NCI-H345 treated with DMSO at 0.1 percent for 48 hours (cell line): ENCODE measurements around the gene NDUFAF8.
A peak's percentile ranks its signal among the peaks of the same experiment; 100 is the strongest.

Experiments
- DNase-seq: peaks from one replicate; lab custom pipeline; 2025; ENCODE audit not compliant: unreplicated experiment; lab: John Stamatoyannopoulos, UW

The NDUFAF8 gene, protein sequence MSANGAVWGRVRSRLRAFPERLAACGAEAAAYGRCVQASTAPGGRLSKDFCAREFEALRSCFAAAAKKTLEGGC

DNA sequence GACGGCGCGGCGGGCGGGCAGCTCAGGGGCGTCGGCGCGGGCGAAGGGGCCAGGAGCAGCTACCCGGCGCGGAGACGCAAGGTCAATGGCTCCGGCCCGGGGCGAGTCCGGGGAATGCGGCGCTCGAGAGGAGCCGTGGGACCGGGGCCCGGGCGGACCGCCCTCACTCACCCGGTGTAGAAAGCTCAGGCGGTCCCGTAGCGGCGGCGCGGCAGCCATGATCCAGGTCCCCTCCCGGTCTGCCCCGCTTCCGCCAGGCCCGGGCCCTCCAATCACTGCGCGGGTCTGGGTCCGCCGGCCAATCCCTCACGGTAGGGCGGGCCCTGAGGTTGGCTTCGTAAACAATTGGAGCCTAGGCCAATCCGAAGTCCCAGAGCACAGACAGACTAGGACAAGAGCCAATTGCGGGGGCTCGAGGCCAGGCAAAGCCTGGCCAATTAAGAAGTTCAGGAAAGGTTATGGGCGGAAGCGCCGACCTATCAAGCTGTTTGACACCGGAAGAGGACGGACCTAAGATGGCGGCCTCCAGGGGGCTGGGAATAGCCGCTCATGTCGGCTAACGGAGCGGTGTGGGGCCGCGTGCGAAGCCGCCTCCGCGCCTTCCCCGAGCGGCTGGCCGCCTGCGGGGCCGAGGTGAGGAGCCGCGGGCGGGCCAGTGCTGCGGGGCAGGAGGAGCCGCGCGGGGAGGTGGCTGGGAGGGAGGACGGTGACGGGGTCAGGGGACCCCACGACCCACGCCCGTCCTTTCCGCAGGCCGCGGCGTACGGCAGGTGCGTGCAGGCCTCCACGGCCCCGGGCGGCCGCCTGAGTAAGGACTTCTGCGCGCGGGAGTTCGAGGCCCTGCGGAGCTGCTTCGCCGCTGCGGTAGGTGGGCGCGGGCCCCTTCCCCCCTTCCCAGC is at the start of gene NDUFAF8, which contains the start of gene TEPSIN:
NDUFAF8 (plus strand) TSS at position 504 of the 899 bp plus-strand sequence; CDS start at position 550, 46 bp downstream.
TEPSIN (minus strand) TSS at position 241 of the 899 bp plus-strand sequence; CDS start at position 219, 22 bp downstream.
- peak; percentile 100 for DNase-seq

DNA sequence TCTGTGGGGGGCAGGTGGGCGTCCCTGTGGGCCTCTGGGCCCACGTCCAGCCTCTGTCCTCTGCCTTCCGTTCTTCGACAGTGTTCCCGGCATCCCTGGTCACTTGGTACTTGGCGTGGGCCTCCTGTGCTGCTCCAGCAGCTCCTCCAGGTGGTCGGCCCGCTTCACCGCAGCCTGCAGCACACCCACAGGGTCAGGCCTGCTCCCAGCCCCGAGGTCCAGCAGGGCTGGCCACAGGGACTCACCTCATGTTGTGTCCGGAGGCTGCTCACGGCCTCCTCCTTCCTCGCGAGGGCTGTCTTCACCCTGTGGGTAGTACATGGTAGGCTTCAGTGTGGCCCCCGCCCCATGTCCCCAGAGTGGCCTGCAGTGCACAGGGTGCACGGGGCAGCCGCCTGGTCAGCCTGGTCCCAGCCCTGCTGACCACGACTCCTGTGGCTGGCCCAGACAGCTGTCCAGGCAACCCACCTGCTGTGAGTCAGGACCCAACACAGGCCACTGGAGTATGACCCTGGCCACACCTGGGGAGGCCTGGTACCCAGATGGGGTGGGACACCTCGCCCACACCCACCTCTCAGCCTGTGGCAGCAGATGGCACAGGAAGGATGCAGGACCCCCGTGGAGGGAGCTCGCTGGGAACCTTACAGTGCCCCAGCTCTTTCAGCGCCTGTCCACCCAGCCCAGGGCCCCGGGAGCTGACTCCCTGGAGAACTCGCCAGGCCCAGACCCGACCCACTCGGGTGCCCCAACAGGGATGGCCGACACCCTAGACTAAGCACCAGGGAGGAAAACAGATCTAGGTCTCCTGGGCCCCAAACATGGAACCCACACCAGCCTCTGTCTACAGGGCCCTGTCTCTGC is 49.2 kb upstream of the NDUFAF8 start:
- no peak for DNase-seq

DNA sequence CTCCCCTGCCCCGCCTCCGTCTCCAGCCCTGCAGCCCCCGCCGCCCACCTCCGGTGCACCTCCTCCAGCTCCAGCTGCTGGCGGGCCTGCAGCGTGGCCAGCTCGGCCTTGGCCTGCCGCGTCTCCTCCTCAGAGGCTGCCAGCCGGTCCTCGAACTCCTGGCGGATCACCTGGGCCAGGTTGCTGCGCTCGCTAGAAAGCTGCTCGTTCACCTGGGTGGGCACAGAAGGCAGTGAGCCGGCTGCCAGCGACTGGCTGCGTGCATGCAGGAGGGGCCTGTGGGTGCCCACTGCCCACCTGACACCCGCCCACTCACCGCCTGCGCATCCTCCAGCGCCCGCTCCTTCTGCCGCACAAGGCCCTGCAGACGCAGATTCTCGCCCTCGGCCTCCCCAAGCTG is 48.5 kb upstream of the NDUFAF8 start:
- no peak for DNase-seq

DNA sequence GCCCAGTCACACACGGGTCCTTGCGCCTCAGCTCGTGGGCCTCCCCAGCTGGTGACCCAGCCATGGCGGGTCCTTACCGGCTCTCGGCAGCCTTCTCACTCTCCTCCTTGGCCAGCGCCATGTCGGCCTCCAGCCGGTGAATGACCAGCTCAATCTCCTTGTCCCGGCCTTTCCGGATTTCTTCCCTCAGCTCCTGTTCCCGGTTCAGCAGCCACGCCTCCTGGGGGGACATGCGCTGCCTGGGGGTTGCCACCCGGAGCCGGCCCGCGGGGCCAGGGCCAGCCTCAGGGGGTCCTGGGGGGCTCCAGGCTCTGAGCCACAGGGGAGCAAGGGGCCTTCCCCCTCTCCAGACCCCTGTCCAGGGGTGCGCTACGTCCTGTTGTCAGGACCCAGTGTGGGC is 48.0 kb upstream of the NDUFAF8 start:
- DNase-seq: no peak

DNA sequence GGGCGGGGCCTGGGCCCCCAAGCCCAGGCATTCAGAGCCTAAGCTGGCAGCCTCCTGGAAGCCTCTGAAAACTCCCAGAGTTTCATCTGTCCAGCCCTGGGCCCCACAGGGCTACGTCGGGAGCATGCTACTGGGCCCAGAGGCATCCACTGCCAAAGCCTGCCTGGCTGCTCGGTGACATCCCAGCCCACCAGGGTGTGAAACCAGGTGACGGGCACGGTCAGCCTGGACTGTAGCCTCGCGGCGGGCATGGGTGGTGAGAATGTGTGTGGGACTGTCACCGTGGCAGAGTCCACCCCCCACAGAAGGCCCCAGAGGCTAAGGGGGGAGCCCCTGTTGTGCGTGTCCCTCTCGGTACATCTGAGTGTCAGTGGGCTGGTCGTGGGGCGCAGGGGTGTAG is 47.5 kb upstream of the NDUFAF8 start:
- DNase-seq: no peak

DNA sequence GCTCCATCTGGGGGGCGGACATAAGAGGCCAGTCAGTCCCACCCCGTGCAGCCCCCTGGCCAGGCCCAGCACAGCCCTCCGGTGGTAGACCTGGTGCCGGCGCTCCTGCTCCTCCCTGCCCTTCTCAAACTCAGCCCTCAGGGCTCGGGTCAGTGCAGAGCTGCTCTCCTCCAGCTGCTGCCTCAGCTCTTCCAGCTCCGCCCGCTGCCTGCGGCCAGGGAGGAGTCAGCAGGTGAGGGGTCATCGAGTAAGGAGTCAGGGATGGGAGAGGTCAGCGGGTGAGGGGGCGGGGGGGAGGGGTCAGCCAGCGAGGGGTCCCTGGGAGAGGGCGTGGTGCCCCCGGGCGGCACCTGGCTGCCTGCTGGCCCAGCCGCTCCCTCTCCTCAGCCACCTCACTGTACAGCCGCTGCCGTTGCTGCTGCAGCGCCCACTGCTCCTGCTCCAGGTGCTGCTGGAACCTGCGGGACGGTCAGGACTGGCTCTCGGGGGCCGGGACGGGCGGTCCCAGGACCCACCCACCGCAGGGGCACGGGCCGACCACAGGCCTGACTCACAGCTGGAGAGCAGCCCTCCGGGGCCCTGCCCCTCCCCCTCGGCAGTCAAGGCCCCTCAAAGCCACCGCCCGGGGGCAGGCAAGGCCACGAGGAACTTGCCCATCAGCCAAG is 46.6 kb upstream of the NDUFAF8 start:
- no peak for DNase-seq

DNA sequence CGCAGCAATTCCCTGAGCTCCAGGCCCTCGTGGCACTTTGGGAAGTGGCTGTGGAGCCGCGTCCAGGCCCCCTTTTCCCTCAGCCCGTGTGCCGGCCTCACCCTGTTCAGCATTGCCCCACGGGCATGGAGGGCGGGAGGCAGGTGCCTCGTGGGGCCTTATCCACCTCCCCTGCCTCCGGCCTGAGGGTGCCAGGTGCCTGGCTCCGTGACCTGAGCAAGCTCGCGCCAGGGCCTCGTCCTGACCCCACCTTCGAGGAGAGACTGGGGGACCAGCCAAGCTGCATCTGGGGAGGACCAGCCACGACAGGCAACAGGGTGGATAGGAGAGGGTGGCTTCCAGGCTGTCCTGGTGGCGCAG is 46.1 kb upstream of the NDUFAF8 start:
- DNase-seq: no peak

DNA sequence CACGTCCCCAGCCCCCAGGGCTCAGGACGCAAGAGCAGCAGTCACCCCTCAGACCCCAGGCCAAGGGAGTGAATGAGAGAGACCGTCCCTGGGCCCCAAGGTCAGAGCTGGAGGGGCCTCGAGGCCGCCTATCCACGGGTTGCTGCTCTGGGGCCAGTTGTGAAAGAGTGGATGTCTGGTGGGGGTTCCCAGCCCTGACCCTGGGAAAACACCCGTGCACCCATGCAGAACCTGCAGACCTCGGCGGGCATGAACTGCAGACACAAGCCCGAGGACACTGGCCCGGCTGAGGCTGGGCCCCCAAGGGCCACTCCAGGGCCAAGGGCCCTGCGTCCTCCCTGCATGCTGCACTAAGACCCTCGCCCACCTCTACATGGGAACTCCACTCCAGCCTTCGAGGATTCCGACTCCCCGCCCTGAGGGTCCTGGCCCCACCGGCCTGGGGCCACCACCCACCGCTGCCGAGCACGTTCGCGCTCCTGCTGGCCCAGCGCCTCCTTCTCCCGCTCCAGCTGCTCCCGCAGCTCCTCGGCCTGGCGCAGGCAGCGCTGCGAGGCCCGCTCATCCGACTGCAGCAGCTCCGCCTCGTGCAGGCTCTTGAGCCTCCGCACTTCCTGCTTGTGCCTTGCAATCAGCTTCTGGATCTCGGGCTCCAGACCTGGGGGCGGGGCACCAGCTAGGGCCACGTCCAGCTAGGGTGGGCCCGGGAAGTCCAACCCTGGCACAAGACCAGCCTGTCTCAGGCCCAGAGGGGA is 45.5 kb upstream of the NDUFAF8 start:
- DNase-seq: no peak

DNA sequence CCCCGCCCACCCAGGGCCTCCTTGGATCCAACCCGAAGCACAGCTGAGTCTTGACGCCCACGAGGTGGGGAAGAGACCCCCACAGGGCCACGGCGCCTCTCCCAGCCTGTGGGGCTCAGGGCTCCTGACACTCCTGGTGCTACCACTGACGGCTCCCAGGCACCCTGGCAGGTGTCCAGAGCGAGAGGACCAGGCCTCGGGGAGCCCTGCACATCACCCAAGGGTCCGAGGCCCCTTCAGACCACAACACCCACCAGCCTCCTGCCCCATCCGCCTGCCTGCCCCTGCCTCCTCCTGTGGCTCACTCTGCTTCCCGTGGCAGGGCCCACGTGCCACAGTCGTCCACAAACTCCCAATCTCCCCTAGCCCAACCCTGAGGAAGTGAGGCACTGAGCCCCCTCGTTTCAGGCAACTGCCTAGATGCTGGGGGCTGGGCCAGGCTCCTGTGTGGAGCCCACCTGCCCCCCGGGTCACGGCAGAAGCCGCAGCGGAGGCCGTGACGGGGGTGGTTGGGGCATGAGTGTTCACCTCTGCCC is 44.8 kb upstream of the NDUFAF8 start:
- no peak for DNase-seq

DNA sequence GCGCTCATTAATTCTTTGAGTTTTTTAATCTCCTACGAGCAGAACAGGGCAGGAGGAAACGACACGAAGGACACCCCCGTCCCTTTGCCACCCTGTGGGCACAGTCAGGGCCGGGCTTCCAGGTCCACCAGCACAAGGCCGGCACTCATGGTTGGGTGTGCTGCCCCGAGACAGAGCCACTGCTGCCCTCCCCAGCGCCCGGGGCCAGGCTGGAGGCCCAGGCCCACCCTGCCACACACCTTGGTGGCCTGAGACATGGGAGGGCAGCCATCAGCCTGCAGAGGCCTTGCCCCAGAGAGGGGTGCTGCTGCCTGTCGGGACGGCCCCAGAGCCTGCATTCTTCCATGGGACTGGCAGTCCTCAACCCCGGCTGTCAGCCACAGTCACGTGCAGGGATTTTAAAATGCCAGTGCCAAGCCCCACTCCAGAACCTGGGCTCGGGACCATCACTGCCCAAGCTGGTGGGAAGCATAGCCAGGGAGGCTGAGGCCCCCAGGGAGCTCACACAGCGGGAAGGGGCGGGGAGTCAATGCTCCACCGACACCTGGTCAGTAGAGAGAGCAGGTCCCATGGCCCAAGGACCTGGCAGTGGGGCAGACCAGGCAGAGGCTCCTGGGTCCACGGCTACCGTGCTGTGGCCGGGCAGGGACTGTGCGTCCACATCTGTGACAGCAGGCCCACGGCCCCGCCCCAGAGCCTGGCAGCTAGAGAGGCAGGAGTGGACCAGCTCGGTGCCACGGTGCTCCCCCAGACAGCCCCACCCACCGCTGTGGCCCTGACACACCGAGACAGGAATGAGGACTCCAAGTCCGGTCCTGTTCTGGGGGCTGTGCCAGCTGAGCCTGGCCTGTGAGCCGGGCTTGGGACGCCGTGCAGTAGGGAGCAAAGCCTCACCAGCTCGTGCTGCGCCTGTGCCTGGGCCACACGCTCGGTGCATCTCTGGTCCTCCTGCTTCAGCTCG is 43.9 kb upstream of the NDUFAF8 start:
- no peak for DNase-seq

DNA sequence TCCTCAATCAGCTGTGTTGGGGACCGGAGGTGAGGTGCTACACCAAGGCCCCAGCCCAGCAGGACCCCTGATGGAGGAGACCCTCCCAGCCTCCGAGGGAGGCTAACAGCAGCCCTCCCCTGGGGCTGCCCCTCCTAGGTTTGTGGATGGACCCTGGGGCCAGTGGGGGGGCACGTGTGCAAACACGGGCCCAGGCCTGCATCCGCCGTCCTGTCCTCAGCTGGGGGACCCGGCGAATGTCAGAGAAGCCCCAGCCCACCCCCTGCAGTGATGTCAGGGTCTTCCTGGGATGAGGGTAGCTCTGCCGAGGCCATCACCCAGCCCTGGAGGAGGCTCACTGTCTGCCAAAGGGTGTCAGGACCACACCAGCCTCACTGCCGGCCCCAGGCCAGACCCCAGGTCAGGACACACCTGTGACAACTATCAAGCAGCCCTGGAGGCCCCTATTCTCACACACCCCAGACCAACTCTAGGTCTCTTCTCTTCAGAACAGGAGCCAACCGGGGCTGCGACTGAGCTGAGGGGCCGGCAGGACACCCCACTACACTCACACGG is 43.1 kb upstream of the NDUFAF8 start:
- no peak for DNase-seq

DNA sequence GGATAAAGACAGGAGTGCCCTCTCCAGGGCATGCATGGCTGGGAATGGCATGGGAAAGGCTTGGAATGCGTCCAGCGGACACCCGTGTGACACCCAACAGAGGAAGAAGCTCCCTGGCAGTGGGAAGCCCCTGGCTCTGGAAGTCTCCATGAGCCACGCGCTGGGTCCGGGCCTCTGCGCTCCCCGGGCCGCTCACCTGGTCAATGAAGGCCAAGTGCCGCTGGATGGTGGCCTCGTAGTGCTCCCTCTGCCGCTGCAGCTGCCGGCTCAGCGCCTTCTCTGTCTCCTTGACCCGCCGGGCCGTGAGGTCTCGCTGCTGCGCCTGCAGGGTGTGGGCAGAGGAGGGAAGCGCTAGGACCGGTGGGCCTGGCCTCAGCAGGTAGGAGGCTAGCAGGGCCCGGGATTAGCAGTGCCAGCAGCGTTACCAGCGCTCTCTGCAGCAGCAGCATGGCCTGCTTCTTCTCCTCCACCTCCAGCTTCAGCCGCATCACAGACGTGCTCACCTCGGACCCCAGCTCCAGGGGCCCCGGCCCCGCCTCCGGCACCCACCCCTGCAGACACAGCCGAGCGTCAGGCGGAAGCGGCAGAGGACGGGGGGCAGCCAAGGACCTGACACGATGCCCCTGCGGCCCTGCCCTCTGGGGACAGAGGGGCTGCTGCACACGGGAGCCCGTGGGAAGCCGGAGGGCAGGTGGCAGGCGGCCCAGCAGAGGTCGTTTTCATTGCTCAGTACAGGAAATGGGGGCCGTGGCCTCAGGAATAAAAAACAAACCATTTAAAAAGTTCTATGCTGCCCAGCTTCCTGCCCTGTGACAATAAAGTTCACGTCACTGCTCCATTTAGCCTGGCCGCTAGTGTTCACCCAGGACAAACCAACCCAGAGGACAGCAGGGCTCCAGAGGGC is 42.4 kb upstream of the NDUFAF8 start:
- no peak for DNase-seq

DNA sequence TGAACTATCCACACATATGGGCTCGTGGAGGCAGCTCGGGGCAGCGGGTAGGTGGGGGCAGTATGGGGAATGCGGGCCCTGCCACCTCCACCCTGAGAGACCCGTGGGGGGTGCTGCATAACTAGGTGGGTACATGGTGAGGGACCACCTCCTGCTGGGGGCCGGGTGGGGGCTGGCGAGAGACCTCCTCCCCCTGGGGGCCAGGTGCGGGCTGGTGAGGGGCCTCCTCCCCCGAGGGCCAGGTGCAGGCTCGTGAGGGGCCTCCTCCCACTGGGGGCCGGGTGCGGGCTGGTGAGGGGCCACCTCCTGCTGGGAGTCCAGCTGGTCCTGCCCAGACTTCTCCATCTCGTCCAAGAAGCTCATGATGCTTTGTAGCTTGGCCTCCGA is 41.7 kb upstream of the NDUFAF8 start:
- DNase-seq: no peak

DNA sequence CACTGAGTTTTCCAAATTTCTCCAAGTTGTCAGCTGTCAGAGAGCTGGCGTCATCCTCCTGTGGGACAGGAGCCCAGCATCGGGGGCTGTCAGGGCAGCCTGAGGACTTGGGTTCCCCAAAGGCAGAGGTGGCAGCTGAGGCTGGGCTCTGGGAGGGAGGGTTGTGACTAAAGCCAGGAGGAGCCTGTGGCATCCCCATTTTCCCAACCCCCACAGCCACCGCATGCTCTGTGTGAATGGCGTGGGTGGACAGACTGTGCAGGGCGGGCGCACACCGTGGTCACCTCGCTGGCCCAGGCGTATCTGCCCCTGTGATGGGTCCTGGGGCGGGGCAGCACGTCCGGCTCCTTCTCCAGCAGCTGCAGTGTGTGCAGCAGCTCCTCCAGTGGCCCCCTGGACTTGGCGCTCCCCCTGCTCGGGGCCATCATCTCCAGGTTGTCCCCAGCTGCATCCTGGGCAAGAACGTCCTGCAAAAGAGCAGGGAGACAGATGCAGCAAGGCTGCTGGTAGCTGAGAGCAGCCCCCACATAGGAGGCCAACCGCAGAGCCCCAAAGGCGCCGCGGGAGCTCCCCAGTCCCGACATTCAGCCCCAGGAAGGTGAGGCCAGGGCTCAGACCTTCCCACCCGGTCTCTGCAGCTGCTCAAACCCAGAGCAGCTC is 41.2 kb upstream of the NDUFAF8 start:
- no peak for DNase-seq

DNA sequence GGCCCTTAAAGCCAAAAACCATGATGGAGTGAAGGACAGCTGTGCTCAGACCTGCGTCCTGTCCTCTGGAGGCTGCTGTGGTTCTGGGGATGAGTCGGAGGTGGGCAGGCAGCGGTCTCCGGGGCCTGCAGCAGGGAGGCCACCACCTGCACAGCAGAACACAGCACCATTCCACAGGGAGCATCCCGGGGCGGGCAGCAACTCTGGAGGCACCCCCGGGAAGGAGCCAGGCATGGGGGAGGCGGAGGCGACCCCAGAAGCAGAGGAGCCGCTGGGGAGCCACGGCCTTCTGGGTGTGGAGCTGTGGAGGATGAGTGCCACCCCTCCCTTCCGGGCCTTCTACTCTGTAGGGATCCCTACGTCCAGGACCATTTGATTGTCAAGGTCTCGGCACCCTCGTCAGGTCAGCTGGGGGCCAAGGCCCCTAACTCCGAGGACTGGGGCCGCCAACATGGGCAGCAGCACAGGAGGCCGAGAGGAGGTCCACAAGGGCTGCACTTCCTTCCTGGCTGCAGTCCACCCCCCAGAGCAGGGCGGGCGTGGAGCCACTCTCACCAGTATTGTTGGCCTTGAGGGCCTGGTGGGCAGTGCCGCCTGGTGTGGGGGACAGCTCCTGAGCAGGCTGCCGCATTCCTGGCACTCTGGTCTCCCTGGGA is 40.2 kb upstream of the NDUFAF8 start:
- DNase-seq: no peak

DNA sequence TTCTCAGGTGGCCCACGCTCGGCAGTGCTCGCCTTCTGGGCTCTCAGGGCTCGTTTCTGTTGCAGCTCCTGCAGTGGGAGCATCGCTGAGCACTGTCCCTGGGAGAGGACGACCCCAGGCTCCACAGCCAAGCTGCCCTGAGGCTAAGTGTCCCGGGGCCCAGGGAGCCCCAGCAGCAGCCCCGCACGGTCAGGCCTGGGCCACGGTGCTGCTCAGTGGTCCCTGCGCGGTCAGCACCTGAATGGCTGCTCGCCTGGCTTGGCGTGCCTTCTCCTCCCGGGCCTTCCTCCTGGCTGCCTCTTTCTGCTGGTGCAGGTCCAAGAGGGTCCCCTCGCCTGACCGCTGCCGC is 39.7 kb upstream of the NDUFAF8 start:
- no peak for DNase-seq

DNA sequence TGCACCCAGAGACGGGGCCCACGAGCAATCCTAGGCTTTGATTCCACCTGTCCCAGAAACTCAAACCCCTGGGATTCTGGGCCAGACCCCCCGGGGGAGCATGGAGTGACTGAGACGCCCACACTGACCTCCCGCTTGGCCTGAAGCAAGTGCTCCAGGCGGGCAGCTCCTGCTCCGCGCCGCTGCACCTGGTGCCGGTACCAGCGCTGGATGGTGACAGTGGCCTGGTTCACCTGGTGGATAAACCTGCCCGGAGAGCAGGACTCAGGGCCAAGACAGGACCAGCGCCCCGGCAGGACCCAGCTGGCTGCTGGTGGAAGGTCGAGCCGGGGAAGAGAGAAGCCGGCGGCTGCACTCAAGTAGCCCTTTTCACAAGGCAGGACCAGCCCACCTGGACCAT is 38.9 kb upstream of the NDUFAF8 start:
- DNase-seq: no peak
